Ovary (tissue), 9 donors: ENCODE results near the gene PLPP3. TPM values are rescaled to one million over a fixed set of nuclear protein-coding genes. Genes with fewer than 3 reads are reported as not detected.

Experiments
- DNase-seq, 5 donors: peaks; one replicate each; pipeline ENCODE4 v3.0.0-alpha.2; 2019 to 2020
- H3K27ac ChIP-seq, 2 donors: fragments of 200-600 bp; one replicate each; pipeline versions ENCODE4 v1.5.1 to v1.8.0; 2019 to 2022
- H3K27me3 ChIP-seq: fragments of 200-600 bp; one replicate; pipeline ENCODE4 v1.8.0; 2022
- H3K36me3 ChIP-seq: fragments of 200-600 bp; sonication (generic); one replicate; pipeline ENCODE4 v1.5.1; 2019
- H3K4me1 ChIP-seq: one replicate; pipeline ENCODE4 v1.8.1; 2013; ENCODE audit warnings: mild to moderate bottlenecking, moderate library complexity; ENCODE audit not compliant: insufficient read depth
- H3K4me3 ChIP-seq: fragments of 200-600 bp; sonication (generic); one replicate; pipeline ENCODE4 v1.5.1; 2017
- H3K9me3 ChIP-seq, 2 donors: fragments of 200-600 bp in 1 of 2; sonication (generic) in 1 of 2; one replicate each; pipeline versions ENCODE4 v1.5.1 to v1.8.1; 2013 to 2019; ENCODE audit warnings: mild to moderate bottlenecking in 1 of 2, moderate library complexity in 1 of 2
- CTCF ChIP-seq, 3 donors: fragments of 450-650 bp in 2 of 3; fragments of 200-600 bp in 1 of 3; IDR thresholded peaks; one replicate each; pipeline versions ENCODE4 v1.5.1 to v1.8.0; 2016 to 2022; ENCODE audit warnings: antibody characterized with exemption in 3 of 3, mild to moderate bottlenecking in 1 of 3
- EP300 ChIP-seq: sonication (generic); formaldehyde crosslinking; IDR thresholded peaks from one replicate; pipeline ENCODE4 v1.6.1; 2017; ENCODE audit warnings: antibody characterized with exemption
- POLR2A ChIP-seq: fragments of 450-650 bp; IDR thresholded peaks from one replicate; pipeline ENCODE4 v1.6.1; 2017; ENCODE audit warnings: antibody characterized with exemption, mild to moderate bottlenecking, moderate library complexity
- WGBS, 3 donors: extraction: QIAGEN DNeasy Blood & Tissue Kit in 1 of 3; methylation state at CpG; one replicate each; pipeline versions ENCODE4 v1.1.5 to v1.1.7; 2013 to 2017; 5-methylcytosine and 5-hydroxymethylcytosine counted together
- intact Hi-C, 4 donors: fragments of 100-400 bp; cut with DNase I; formaldehyde crosslinking; loops; one replicate each; pipeline versions ENCODE4 v1.11.0 to v1.15.1; 2022 to 2023
- polyA plus RNA-seq, 2 donors: library from polyadenylated mRNA; stranded (reverse); fragments of 200-250 nt in 1 of 2; fragments of 350-450 nt in 1 of 2; fragmentation: Illumina TruSeq in 1 of 2; extraction: RNeasy Lipid Tissue Mini Kit (QIAGEN cat#74804) in 1 of 2; gene quantifications; one replicate each; pipeline ENCODE4 v1.2.3, GENCODE V29; 2013 to 2014
- total RNA-seq, 7 donors: library from RNA; depleted of rRNA in 2 of 7; stranded (reverse); fragments of >200 nt in 2 of 7; fragmentation: NEBNext Ultra II Directional in 3 of 7; extraction: Animal tissue kit (Norgen Biotek cat#: 25700) in 3 of 7; gene quantifications; one replicate each; pipeline versions ENCODE4 v1.1.0 to v1.2.4, GENCODE V29; 2016 to 2023
- donor health status: DM: no; HTN: no; CAD: no; lungs with moderate emphysema.
- donor health status: DM: no; HTN: no; CAD: no.
- donor health status: Bipolar disorder and iron deficiency.
- donor health status: DM: yes; HTN: yes; CAD: no.
- donor health status: DM: no; HTN: no; CAD: no.
- donor health status: DM: yes; HTN: yes; CAD: no.

Gene PLPP3
- total and polyA plus RNA-seq, 9 donors: 51.4 to 188 (median 125) TPM

DNA sequence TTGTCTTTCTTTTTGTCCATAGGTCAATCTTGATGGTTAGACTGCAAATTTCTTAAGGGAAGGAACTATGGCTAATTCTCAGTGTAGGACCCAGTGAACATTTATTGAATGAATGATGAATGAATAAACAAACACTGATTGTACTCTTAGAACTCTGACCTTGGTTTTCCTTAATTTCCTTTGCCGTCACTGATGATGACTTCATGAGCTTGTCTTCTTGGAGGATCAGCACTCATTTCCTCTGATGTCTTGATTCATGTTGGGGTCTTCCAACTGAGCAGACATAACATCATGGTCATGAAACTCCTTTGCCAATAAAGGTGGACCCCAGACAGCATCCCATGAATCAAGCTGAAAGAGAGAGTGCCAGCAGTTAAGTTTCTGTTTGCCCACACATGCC is 96.3 kb downstream of the PLPP3 start:
- TF ChIP-seq EP300 (no peak), CTCF (IDR thresholded peaks at IDR 0.05) (no peak), POLR2A (no peak)
- no peaks in the 10 kb centered on the region for H3K27me3 ChIP-seq
- WGBS, 3 donors: 94 to 100% (median 98%) methylated on average over 1 of the region's 1 CpG
- intact Hi-C loops: no loop called here
- no peak overlapping the region for H3K4me3 ChIP-seq
- peaks cover 2% of the 10 kb centered on the region for H3K4me1 ChIP-seq
- no peak for DNase-seq
- H3K9me3 ChIP-seq: no peaks in the 10 kb centered on the region
- H3K27ac ChIP-seq: no peak overlapping the region
- no peaks in the 10 kb centered on the region for H3K36me3 ChIP-seq

DNA sequence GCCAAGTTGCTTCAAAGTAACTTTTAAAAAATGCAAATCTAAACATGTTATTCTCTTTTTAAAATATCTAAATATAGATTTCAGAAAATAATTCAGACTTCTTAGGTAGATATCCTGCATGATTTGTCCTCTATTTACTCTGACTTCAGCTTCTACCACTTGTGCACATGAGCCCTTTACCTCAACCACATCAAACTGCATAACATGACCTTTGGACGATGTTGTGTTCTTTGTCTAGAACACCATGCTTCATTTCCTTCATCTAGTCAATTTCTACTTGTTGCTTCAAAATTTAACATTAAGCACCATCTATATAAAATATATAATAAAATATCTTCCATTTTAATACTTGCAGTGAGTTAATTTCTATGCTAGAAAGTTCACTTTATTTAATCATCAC is 96.9 kb downstream of the PLPP3 start:
- WGBS, 3 donors: 79 to 84% (median 79%) methylated on average over 1 of the region's 1 CpG
- H3K9me3 ChIP-seq: no peaks in the 10 kb centered on the region

DNA sequence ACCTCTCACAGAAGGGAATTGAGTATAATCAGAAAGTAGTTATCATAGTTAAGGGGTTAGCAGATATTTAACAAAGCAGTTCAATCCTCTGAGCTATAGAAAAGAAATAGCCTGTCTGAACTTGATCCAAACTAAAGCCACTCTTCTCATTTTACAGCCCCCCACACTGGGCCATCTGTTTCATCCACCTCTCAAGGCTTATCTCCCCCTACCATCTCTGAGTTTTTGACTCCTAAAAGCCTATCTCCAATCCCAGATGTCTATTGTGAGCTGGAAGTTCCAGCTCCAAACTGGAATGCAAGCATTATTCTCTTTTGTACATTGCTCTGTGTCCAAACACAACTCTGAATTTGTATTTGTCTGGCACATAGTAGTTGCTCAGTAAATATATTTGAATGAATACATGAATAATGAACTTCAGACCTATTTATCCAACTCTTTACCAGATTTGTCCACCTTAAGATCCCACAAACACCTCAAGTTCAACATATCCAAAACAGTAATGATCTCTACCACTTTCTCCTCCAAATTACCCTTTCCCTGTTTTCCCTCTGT is 98.1 kb downstream of the PLPP3 start:
- H3K27ac ChIP-seq: no peak overlapping the region
- no peak for DNase-seq
- no peaks in the 10 kb centered on the region for H3K27me3 ChIP-seq
- no peaks in the 10 kb centered on the region for H3K9me3 ChIP-seq
- intact Hi-C loops: no loop called here
- H3K36me3 ChIP-seq: no peaks in the 10 kb centered on the region
- peaks cover 2% of the 10 kb centered on the region for H3K4me1 ChIP-seq
- H3K4me3 ChIP-seq: no peak overlapping the region
- TF ChIP-seq CTCF (IDR thresholded peaks at IDR 0.05): no peak
- no peak for TF ChIP-seq POLR2A
- no peak for TF ChIP-seq EP300

More for the DNA sequence above, 96.9 kb downstream of the PLPP3 start:
- Histone ChIP-seq H3K27me3 (no peaks in the 10 kb centered on the region), H3K36me3 (no peaks in the 10 kb centered on the region), H3K4me3 (no peak overlapping the region), H3K4me1 (peaks cover 2% of the 10 kb centered on the region), H3K27ac (no peak overlapping the region)
- no peak for TF ChIP-seq POLR2A
- no peak for DNase-seq
- intact Hi-C loops: no loop called here

DNA sequence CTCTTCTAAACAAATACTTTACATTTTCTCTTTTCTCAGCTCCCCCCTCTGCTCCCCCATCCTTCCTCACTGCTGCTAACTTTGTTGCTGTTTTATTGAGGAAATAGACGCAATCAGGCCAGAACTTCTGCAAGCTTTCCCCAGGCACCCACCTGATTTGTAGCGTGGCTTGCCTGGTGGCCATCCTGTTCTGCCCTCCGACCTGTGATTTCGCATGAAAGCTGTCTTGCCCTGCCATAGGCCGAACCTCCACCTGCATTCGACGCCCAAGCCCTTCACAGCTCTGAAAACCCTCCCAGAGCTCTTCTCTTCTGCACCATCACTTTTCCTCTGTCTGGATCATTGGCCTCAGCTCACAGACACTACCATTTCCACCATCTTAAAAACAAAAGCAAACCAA is 100.6 kb downstream of the PLPP3 start:
- Histone ChIP-seq H3K4me1 (peaks cover 2% of the 10 kb centered on the region), H3K27me3 (no peaks in the 10 kb centered on the region), H3K4me3 (no peak overlapping the region), H3K36me3 (no peaks in the 10 kb centered on the region), H3K27ac (no peak overlapping the region), H3K9me3 (no peaks in the 10 kb centered on the region)
- 88 to 95% (median 94%) methylated on average over 7 of the region's 7 CpGs for WGBS, 3 donors
- TF ChIP-seq EP300 (no peak), CTCF (IDR thresholded peaks at IDR 0.05) (no peak), POLR2A (no peak)
- no peak for DNase-seq
- intact Hi-C loops: loop anchor here in 2 of 4 donors (10.0 kb wide), 1 partner anchor 96 kb away; the partner anchor contains the start of gene PLPP3 (in 2 of the 2)
